Stimulated activated CD8-positive, alpha-beta memory T cell treated with anti-CD3 and anti-CD28 coated beads, Interleukin-12 subunit alpha, Interleukin-12 subunit beta, amount 100 ng/mL, for 24 hours (primary cell): ENCODE measurements around the gene DMTF1.

Experiments used
- DNase-seq: peaks from one replicate; pipeline ENCODE4 v3.0.0-alpha.2; 2020; ENCODE audit errors: extremely low read depth

DMTF1 gene

GRCh38 chr7:87147500-87147899 is 4.8 kb upstream of the DMTF1 start:
- DNase-seq: no peak

GRCh38 chr7:87148332-87148955 is 3.8 kb upstream of the DMTF1 start:
- DNase-seq: no peak

DNA sequence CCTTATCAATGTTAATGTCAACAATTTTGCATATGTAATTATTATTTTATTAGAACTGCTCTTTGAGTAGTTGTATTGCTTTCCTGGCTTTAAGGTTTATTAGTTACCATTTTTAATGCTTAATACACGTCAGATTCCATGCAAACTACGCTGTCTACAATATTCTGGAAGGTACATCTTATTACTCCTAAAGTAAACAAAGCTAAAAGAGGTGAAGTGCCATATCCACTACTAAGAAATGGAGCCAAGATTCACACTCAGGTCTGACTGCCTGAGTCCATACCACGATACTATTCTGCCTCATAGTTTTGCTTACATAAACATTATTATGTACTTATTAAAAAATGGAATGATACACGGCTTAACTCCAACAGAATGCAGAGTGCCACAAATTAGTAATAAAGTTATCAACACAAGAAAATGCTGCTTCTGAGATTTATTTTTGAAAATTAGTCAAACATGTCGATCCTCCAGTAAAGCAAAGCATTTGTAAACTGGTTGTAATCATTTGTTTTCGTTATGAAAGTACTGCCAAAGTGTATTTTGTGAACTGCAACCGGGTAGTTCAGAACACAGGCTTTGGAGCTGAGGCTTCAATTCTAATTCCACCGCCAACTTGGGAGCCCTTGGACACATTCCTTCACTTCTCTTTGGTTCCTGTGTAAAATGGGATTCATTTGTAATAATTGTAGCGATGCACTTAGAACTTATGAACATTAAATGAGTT is 1.1 kb upstream of the DMTF1 start:
- DNase-seq: no peak

- DNase-seq: no peak
These were observed 533 bp upstream of the DMTF1 start for GRCh38 chr7:87151729-87152111.

GRCh38 chr7:87152897-87153641 is 816 bp downstream of the DMTF1 start:
- no peak for DNase-seq

- DNase-seq: no peak
These were observed 1.9 kb downstream of the DMTF1 start for GRCh38 chr7:87154166-87154565.

DNA sequence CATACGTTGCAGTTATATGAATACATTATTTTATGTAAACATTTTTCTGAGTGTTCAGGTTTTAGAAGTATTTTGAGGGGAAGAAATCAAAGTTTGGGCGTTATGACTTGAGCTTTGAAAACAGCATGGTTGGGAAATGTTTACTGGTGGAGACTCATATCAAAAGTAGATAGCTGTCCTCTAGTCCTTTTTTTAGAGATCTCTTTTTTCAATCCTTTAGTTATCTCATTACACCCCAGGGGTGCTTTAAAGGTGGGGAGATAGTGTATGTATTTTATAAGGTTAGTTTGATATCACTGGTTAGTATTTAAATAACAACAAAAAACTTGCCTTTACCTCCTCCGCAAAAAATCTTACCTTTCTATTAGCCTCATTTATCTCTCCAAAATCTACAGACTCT is 2.3 kb downstream of the DMTF1 start:
- no peak for DNase-seq

- no peak for DNase-seq
These were observed 3.5 kb downstream of the DMTF1 start for GRCh38 chr7:87155788-87156187.

DNA sequence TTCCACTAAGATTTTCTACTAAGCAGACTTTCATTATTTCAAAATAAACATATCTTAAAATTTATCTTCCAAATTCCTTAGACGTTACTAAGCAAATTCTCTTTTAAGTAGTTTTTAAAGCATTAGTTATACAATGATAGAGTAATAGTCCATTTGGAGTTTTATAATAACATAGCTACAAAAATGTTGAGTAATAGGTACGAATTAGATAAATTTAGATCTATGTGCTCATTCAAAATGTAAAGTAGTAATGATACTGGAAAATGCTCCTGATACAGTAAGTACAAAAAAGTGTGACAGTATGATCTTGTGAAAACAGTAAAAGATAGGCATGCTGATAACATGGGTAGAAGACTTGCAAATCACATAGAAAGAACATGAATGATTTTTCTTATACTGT is 4.5 kb downstream of the DMTF1 start:
- no peak for DNase-seq

- DNase-seq: no peak
These were observed 7.3 kb downstream of the DMTF1 start for GRCh38 chr7:87159538-87159937.

DNA sequence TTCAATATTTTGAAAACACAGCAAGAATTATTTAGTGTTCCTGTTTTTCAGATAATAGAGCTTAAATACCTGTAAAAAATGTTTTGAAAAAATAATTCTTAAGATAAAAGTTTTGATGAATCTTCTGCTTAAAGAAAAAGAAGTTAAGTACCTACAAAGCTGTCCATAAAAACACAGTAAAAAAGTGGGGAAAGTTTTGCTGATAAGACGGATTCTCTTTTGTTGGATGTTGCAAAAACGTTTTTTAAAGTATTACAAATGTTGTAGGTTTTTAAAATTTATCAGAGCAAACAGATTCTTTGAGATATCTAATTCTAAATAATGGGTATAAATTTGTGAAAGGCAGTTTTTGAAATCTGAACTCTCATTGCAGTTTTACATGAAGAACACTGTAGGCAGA is 12.2 kb downstream of the DMTF1 start:
- DNase-seq: no peak

- DNase-seq: no peak
These were observed 18.6 kb downstream of the DMTF1 start for GRCh38 chr7:87170828-87171227.

GRCh38 chr7:87171282-87171934 is 19.2 kb downstream of the DMTF1 start:
- DNase-seq: no peak

DNA sequence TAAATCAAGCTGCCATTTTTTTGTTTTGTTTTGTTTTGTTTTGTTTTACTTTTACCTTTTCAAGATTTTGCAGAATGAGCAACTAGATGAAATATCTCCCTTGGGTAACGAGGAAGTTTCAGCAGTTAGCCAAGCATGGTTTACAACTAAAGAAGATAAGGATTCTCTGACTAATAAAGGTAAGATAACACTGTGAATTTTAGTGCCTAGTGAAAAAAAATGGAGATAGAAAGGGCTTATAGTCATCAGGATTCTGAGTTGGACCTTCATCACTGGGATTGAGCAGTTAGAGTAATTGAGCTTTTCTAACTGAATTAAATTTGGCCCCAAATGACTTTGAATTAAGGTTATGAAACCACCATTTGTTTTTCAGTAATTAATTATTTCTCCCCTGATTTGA is 21.2 kb downstream of the DMTF1 start:
- no peak for DNase-seq

DNA sequence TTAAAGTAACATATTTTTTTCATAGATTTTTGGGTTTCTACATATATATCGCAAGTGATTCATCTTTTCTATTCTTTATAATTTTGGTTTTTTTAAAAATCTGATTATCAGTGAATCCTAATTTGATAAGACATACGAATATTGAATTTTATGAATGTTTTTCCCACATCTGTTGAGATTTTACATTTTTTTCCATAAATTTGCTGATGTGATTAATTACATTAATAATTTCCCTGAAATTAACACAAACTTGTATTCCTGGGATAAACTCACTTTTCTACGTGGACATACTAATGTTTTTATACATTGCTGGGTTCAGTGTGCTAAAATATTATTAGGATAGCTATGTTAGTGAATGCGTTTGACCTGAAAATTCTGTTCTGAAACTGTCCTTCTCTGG is 26.1 kb downstream of the DMTF1 start:
- DNase-seq: no peak

DNA sequence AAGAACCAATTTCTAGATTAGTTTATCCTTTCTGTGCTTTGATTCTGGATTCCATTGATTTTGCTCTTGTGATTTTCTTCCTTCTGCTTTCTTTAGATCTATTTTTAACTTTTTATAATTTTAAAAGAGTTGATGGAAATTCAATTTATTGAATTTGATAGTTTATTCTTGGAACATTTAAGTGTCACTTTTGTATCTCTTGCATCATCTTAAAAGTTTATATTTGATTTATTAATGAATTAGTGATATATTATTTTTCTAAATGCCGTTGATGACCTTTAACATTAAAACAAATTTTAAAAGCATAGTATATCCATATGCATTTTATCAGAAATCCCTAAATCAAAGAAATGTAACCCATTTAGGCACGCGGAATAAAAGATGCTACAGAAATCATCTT is 26.9 kb downstream of the DMTF1 start:
- no peak for DNase-seq

DNA sequence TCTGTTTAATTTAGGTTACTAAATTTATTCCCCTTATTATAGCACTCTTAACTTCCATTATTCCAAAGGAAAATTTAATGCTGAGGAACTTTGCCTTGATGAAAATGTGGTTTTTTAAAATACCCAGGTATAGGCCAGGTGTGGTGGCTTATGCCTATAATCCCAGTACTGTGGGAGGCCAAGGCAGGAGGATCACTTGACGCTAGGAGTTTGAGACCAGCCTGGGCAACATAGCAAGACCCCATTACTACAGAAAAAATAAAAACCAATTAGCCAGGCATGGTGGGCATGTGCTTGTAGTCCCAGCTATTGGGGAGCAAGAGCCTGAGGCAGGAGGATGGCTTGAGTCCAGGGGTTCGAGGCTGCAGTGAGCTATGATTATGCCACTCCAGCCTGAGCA is 34.9 kb downstream of the DMTF1 start:
- no peak for DNase-seq

- no peak for DNase-seq
These were observed 36.7 kb downstream of the DMTF1 start for GRCh38 chr7:87188930-87189329.

DNA sequence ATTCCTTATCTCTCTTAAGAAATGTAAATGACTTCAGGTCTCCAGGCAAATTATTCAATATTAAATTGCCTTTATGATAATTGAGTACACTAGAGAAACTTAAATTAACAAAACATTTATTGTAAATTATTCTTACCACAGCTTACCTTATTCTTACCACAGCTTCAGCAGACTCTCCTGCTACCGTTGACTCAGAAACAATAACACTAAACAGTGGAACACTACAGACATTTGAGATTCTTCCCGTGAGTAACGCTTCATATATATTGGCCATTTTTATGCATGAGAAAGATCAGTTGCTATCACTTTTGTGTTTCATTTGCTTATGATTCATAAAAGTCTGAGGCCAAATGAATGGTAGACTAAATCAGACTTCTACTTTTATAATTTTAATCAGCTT is 38.5 kb downstream of the DMTF1 start:
- no peak for DNase-seq

DNA sequence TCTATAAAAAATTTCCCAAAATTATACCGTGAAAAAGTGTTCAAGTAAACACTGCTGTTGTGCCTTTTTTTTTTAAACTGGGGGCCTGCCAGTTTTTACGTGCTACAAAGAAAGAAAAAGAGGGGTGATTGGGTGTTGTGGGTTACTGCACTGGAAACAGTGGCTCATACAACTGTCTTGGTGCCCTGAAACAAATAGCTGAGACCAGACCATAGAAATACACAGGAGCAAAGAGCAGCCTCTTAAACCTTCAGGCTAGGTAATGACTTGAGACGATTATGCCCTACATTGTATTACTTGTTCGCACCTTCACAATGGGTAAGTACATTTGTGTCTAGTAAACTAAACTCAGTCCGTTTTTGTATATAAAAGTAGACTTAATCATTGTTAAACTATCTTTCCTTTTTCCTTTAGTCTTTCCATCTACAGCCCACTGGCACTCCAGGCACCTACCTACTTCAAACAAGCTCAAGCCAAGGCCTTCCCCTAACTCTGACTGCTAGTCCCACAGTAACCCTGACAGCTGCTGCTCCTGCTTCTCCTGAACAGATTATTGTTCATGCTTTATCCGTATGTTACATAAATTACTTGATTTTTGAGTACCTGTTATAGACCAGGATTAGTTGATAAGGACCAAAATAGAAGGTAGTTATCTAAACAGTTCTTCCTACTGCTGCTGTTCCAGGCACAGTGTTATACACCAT is 40.7 kb downstream of the DMTF1 start:
- DNase-seq: no peak

GRCh38 chr7:87193912-87194311 is 41.7 kb downstream of the DMTF1 start:
- no peak for DNase-seq

DNA sequence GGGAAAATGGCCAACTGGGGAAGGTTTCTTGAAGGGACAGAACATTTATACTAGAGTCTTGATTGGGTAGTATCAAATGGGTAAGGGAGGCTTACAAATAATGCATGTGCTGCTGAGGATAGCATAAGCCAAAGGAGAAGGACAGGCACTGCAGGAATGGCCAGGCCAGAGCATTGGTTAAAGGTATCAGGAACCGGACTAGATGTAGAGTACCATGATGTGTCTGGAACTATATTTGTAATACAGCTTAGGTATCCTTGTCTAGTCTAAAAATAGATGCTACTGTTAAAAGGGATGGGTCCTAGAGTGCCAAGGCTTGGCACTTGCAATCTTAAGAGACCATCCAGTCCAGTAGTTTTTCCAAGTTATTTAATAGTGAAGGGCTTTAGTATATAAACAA is 47.0 kb downstream of the DMTF1 start:
- no peak for DNase-seq
